Activated T-helper 1 cell treated with anti-CD3 and anti-CD28 coated beads, Interleukin-12 subunit alpha, Interleukin-12 subunit beta, Interleukin-2, Interleukin-4 antibody, amounts not matched to agents 30 ng/mL and 10 ng/mL and 1 ng/mL, durations not matched to agents 14 hours and 24 hours and 36 hours (primary cell): ENCODE results near the gene DUSP12. TPM values are rescaled to one million over a fixed set of nuclear protein-coding genes. Genes with fewer than 3 reads are reported as not detected.

Source experiments
- DNase-seq: peaks from one replicate; pipeline ENCODE4 v3.0.0; 2021; ENCODE audit warnings: low spot score
- H3K27ac Mint-ChIP-seq: one replicate; pipeline ENCODE4 v1.8.0; 2021; ENCODE audit warnings: mild to moderate bottlenecking, mixed read lengths
- H3K27me3 Mint-ChIP-seq: one replicate; pipeline ENCODE4 v1.8.0; 2022; ENCODE audit warnings: mild to moderate bottlenecking, moderate library complexity, mixed read lengths; ENCODE audit not compliant: insufficient read depth
- H3K36me3 Mint-ChIP-seq: one replicate; pipeline ENCODE4 v1.8.0; 2021; ENCODE audit warnings: low read depth, mixed read lengths
- H3K4me1 Mint-ChIP-seq: one replicate; pipeline ENCODE4 v1.8.0; 2021; ENCODE audit warnings: low read depth, mixed read lengths
- H3K4me3 Mint-ChIP-seq: one replicate; pipeline ENCODE4 v1.8.0; 2021; ENCODE audit warnings: mild to moderate bottlenecking, moderate library complexity, mixed read lengths
- H3K9me3 Mint-ChIP-seq: one replicate; pipeline ENCODE4 v1.8.0; 2021; ENCODE audit warnings: mixed read lengths
- intact Hi-C: fragments of 100-400 bp; cut with micrococcal nuclease; formaldehyde crosslinking; loops from one replicate; pipeline ENCODE4 v1.15.1; 2024
- total RNA-seq: library from RNA; stranded (reverse); gene quantifications from 2 replicates; pipeline ENCODE4 v1.2.3, GENCODE V29; 2022

Gene DUSP12
- total RNA-seq, 1 donor from 2014 or later = 34.1 TPM

DNA sequence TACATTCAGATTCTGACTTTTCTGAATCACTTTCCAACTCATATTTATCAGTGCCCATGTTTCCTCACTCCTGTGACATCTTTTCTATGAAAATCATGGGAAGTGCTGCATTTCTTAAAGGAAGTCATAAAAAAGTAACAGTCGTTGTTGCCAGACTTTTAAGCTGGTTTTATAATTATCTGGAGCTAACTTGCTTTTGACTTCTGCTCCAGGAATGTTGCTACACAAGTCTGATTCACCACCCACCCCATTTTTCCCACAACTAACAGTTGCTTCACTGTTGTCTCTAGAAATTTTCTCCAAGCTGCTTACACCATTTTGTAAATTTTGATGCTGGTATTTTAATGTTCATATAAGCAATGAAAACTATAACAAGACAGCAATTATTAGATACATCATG is 16.1 kb upstream of the DUSP12 start:
- Mint-ChIP-seq H3K27ac (no peak overlapping the region), H3K4me1 (peaks cover 30% of the 10 kb centered on the region), H3K27me3 (peaks cover 60% of the 10 kb centered on the region), H3K4me3 (no peak overlapping the region), H3K9me3 (no peaks in the 10 kb centered on the region), H3K36me3 (no peaks in the 10 kb centered on the region)
- intact Hi-C loops = no loop called here
- no peak for DNase-seq

GRCh38 chr1:161735837-161736236 is 13.7 kb upstream of the DUSP12 start:
- intact Hi-C loops = no loop called here
- no peaks in the 10 kb centered on the region for H3K36me3 Mint-ChIP-seq
- H3K27ac Mint-ChIP-seq = no peak overlapping the region
- DNase-seq = no peak
- H3K4me3 Mint-ChIP-seq = no peak overlapping the region
- H3K27me3 Mint-ChIP-seq = peaks cover 55% of the 10 kb centered on the region
- H3K9me3 Mint-ChIP-seq = no peaks in the 10 kb centered on the region
- peaks cover 31% of the 10 kb centered on the region for H3K4me1 Mint-ChIP-seq

GRCh38 chr1:161736335-161736969 is 13.1 kb upstream of the DUSP12 start:
- Mint-ChIP-seq H3K4me3 (no peak overlapping the region), H3K27ac (no peak overlapping the region)
- DNase-seq = no peak

GRCh38 chr1:161737625-161738024 is 12.0 kb upstream of the DUSP12 start:
- Mint-ChIP-seq H3K27ac (no peak overlapping the region), H3K9me3 (no peaks in the 10 kb centered on the region), H3K4me1 (peaks cover 38% of the 10 kb centered on the region), H3K4me3 (no peak overlapping the region), H3K36me3 (no peaks in the 10 kb centered on the region), H3K27me3 (peaks cover 38% of the 10 kb centered on the region)
- DNase-seq = no peak
- intact Hi-C loops = loop anchor here (1.0 kb wide), 1 partner anchor 7 kb away; no protein-coding TSS in a partner anchor

More at GRCh38 chr1:161736335-161736969, 13.1 kb upstream of the DUSP12 start:
- no peaks in the 10 kb centered on the region for H3K9me3 Mint-ChIP-seq
- intact Hi-C loops = no loop called here
- H3K4me1 Mint-ChIP-seq = peaks cover 36% of the 10 kb centered on the region
- peaks cover 50% of the 10 kb centered on the region for H3K27me3 Mint-ChIP-seq
- H3K36me3 Mint-ChIP-seq = no peaks in the 10 kb centered on the region

- peak overlapping the region; percentile 20 for H3K27ac Mint-ChIP-seq
- peaks cover 41% of the 10 kb centered on the region for H3K4me1 Mint-ChIP-seq
- intact Hi-C loops = loop anchor here (1.0 kb wide), 1 partner anchor 8 kb away; no protein-coding TSS in a partner anchor
- H3K36me3 Mint-ChIP-seq = no peaks in the 10 kb centered on the region
- H3K27me3 Mint-ChIP-seq = peaks cover 29% of the 10 kb centered on the region
- DNase-seq = peak; percentile 54
- H3K4me3 Mint-ChIP-seq = no peak overlapping the region
- H3K9me3 Mint-ChIP-seq = no peaks in the 10 kb centered on the region
Measured at GRCh38 chr1:161738627-161739287, 10.8 kb upstream of the DUSP12 start.

DNA sequence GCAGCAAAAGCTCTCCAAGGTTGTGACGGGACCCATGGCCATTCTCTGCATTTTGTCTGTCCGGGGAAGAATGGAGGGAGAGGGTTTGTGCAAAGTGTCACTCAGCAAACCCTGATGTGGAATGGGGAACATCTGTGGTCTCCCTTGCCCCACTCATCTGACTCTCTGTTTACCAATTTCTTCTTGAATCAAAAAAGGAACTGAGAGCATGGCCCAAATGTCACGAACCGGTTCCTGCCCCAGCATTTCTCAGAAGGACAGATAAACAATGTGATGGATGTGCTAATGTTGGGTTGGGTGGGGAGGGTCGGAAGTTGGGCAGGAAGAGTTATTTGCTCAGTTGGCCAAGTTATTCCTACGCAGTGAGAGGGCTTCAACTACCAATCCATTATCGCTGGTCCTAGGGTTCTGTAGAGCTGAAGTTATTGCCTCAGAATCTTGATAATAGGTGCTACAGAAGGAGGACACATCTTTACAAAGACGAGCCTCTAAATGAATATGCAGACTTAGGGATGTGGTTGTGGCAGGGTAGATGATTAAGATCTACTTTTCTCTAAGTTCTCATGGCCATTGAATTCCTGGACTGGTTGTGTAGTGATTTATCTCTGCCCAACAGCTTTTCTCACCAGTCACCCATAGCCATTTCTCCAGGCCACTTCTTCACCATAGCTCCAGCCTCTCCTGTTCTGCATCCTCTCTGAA is 9.6 kb upstream of the DUSP12 start:
- DNase-seq = no peak
- Mint-ChIP-seq H3K27ac (no peak overlapping the region), H3K36me3 (no peaks in the 10 kb centered on the region), H3K4me3 (no peak overlapping the region), H3K4me1 (peaks cover 53% of the 10 kb centered on the region), H3K27me3 (peaks cover 24% of the 10 kb centered on the region), H3K9me3 (no peaks in the 10 kb centered on the region)
- intact Hi-C loops = loop anchor here (2.0 to 5.0 kb wide), 2 partner anchors 13 to 343 kb away; no protein-coding TSS in a partner anchor

GRCh38 chr1:161740921-161741320 is 8.7 kb upstream of the DUSP12 start:
- intact Hi-C loops = loop anchor here (1.0 to 5.0 kb wide), 5 partner anchors 14 to 344 kb away; no protein-coding TSS in a partner anchor
- no peaks in the 10 kb centered on the region for H3K36me3 Mint-ChIP-seq
- peaks cover 26% of the 10 kb centered on the region for H3K27me3 Mint-ChIP-seq
- no peaks in the 10 kb centered on the region for H3K9me3 Mint-ChIP-seq
- H3K4me1 Mint-ChIP-seq = peaks cover 60% of the 10 kb centered on the region
- H3K4me3 Mint-ChIP-seq = no peak overlapping the region
- no peak overlapping the region for H3K27ac Mint-ChIP-seq
- no peak for DNase-seq

DNA sequence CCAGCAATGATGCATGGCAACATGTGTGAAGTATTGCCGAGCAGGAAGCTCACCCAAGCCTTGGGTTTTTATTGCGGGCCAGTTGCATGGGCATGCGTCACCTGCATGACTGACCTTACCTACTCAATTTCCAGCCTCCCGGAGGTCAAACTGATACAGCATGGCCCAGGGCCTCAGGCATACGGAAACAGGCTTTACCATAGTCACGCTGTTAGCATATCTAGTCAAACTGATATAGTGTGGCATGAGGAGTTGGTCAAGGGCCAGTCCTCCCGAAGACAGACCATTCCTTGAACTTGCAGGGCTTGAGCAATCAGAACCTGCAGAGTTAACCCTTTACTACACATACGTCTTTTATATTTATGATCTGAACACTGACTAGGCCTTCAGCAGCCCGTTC is 6.4 kb upstream of the DUSP12 start:
- no peak for DNase-seq
- Mint-ChIP-seq H3K9me3 (no peaks in the 10 kb centered on the region), H3K36me3 (no peaks in the 10 kb centered on the region), H3K4me1 (peaks cover 54% of the 10 kb centered on the region), H3K27ac (no peak overlapping the region), H3K4me3 (no peak overlapping the region), H3K27me3 (peaks cover 28% of the 10 kb centered on the region)
- intact Hi-C loops = loop anchor here (5.0 kb wide), 1 partner anchor 346 kb away; no protein-coding TSS in a partner anchor

- no peak overlapping the region for H3K4me3 Mint-ChIP-seq
- peaks cover 8% of the 10 kb centered on the region for H3K36me3 Mint-ChIP-seq
- peaks cover 27% of the 10 kb centered on the region for H3K27me3 Mint-ChIP-seq
- DNase-seq = no peak
- H3K27ac Mint-ChIP-seq = no peak overlapping the region
- peaks cover 40% of the 10 kb centered on the region for H3K4me1 Mint-ChIP-seq
- intact Hi-C loops = no loop called here
- no peaks in the 10 kb centered on the region for H3K9me3 Mint-ChIP-seq
Measured at GRCh38 chr1:161747801-161748200, 1.8 kb upstream of the DUSP12 start.

DNA sequence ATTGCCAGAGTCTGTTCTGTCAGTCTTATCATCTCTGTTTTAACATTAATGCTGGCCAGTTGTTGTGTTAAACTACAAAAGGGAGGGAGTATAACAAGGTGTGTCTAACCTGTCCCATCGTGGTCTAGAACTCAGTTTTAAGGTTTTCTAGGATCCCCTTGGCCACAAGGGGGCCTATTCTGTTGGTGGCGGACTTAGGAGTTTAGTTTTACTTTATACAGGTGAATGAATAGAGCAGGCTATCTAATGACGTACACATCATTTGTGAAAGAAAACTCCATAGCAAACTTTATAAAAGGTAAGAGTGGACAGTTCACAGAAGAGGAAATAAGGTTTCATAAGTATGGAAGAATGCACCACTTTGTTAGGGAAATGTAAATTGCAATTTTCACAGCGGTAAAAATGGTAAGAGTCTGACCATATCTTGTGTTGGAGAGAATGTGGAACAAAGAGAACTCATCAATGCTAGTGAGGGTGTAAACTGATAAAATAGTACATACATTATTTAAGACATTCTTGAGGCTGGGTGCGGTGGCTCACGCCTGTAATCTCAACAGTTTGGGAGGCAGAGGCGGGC is 14.0 kb downstream of the DUSP12 start:
- Mint-ChIP-seq H3K27me3 (no peaks in the 10 kb centered on the region), H3K36me3 (peaks cover 5% of the 10 kb centered on the region), H3K4me3 (peak overlapping the region; percentile 32), H3K9me3 (no peaks in the 10 kb centered on the region), H3K27ac (peak overlapping the region; percentile 5), H3K4me1 (peaks cover 29% of the 10 kb centered on the region)
- DNase-seq = peak; percentile 21
- intact Hi-C loops = no loop called here

- peak; percentile 77 for DNase-seq
- Mint-ChIP-seq H3K27me3 (no peaks in the 10 kb centered on the region), H3K36me3 (peaks cover 2% of the 10 kb centered on the region), H3K4me3 (peak within 1 kb of the TSS; percentile 97), H3K9me3 (no peaks in the 10 kb centered on the region), H3K4me1 (peaks cover 37% of the 10 kb centered on the region), H3K27ac (peak within 1 kb of the TSS; percentile 94)
- intact Hi-C loops = loop anchor here (1.0 to 5.0 kb wide), 8 partner anchors 16 to 1556 kb away; partner anchors contain the start of genes NUF2 and UAP1
Measured at GRCh38 chr1:161766102-161766981, 16.8 kb downstream of the DUSP12 start, which contains the start of gene ATF6. Gene ATF6 (plus strand): TSS chr1:161766320. CDS start chr1:161766361, 41 bp downstream.

DNA sequence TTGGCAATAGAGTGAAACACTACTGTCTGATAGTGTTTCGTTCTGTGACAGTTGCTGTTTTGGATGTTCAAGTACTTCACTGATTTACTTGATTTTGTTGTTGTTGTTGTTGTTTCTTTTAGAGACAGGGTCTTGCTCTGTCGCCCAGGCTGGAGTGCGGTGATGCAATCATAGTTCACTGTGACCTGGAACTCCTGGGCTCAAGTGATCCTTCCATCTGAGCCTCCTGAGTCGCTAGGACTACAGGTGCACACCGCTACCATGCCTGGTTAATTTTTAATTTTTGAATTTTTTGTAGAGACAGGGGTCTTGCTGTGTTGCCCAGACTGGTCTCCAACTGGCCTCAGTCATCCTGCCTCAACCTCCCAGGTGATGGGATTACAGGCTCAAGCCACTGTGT is 18.9 kb downstream of the DUSP12 start:
- H3K36me3 Mint-ChIP-seq = peaks cover 2% of the 10 kb centered on the region
- no peak for DNase-seq
- peak overlapping the region; percentile 35 for H3K27ac Mint-ChIP-seq
- H3K4me1 Mint-ChIP-seq = peaks cover 35% of the 10 kb centered on the region
- intact Hi-C loops = loop anchor here (5.0 kb wide), 2 partner anchors 794 to 1554 kb away; partner anchors contain the start of genes NUF2 and UAP1
- no peaks in the 10 kb centered on the region for H3K27me3 Mint-ChIP-seq
- H3K9me3 Mint-ChIP-seq = no peaks in the 10 kb centered on the region
- peak overlapping the region; percentile 97 for H3K4me3 Mint-ChIP-seq
